Left renal cortex interstitium (tissue), 4 donors: ENCODE measurements around the gene FBXL13. TPM values are rescaled to one million over a fixed set of nuclear protein-coding genes. Genes with fewer than 3 reads are reported as not detected.
"Not testable (repeated sequence)": the region's sequence is repeated elsewhere in the genome, so short reads cannot be mapped to it uniquely, and the experiment has no call there.

Source experiments
- DNase-seq, 4 donors: peaks; one replicate each; pipeline ENCODE4 v3.0.0-alpha.2; 2013; ENCODE audit warnings: low read depth in 4 of 4, low spot score in 2 of 4, missing footprints in 1 of 4
- polyA plus RNA-seq, 4 donors: library from polyadenylated mRNA; unstranded; fragments of 120-200 nt; gene quantifications; one replicate each; pipeline ENCODE4 v1.2.1, GENCODE V29; 2013; ENCODE audit not compliant: insufficient read length in 4 of 4

The FBXL13 gene
- polyA plus RNA-seq, 4 donors: 1.5 to 4.1 (median 3.3) TPM

DNA sequence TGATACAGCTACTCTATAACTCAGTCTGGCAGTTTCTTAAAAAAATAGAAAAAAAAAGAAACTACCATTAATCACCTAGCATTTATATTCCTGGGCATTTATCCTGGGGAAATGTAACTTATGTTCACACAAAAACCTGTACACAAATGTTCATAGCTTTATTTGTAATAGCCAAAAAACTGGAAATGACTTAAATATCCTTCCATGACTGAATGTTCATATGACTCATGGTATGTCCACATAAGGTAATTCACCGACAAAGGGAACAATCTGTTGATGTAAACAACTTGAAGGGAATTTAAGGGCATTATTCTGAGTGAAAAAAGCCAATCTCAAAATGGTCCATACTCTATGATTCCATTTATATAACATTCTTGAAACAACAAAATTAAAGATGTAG, 280.0 kb downstream of the FBXL13 start:
- not testable (repeated sequence) for DNase-seq

- DNase-seq: not testable (repeated sequence)
These were observed 282.8 kb downstream of the FBXL13 start for GRCh38 chr7:102791831-102792230.

DNA sequence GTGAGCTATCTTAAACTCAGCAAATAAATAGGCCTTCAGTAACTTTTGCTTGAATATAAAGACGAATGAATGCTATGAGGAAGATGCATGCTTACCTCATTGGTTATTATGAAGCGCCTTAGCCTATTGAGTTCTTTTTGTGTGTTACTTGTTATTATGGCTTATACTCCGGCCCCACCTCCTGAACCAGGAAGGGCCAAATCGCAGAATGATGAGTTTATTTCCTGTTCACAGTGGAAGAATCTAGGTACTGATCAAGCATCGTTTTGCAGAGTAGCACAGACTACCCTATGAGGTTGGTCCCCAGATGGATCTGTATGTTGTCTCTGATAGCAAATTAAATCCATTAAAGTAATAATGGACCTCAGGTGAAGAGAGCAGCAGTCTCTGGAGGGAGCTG, 283.2 kb downstream of the FBXL13 start:
- DNase-seq: not testable (repeated sequence)

DNA sequence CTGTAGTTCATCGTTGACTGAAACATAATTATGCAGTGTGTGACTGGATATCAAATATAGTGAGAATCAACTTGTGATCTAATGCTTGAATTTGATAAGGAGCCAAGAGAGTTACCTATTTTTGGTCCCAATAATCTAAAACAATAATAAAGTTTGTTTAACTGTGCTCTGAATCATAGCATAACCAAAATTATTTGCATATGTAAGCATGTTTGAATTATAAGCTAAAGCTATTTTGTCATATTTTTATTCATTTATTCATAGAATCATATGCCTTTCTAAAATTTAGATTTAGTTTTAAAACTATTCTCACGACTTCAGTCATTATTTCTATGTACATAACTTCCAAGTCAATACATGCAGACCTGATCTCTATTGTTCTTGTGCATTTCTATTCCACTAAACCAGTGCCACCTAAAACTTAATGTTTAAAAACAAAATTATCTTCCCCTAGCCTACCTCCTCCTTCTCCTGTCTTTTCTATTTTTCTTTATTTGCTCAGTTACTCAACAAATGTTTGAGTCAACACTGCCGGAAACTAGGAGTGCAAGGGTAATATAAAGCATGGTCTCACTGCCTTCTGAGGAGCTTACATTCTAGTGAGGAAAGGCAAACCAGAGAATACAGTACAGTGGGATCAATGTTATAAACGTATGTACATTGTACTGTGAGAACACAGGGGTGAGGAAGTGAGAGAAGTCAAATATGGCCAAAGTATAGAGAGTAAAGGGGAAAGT, 284.1 kb downstream of the FBXL13 start:
- not testable (repeated sequence) for DNase-seq

DNA sequence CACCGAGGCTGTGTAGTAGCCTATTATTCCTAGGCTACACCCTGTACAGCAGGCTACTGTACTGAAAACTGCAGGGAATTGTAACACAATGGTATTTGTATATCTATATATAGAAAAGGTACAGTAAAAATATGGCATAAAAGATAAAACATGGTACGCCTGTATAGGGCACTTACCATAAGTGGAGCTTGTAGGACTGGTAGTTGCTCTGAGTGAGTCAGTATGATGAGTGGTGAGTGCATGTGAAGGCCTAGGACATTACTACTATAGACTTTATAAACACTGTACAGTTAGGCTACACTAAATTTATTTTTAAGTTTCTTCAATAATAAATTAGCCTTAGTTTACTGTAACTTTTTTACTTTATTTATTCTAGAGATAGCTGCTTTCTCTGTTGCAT, 285.8 kb downstream of the FBXL13 start:
- not testable (repeated sequence) for DNase-seq

GRCh38 chr7:102780926-102781325, 293.7 kb downstream of the FBXL13 start:
- not testable (repeated sequence) for DNase-seq

- not testable (repeated sequence) for DNase-seq
These were observed 295.9 kb downstream of the FBXL13 start for GRCh38 chr7:102778663-102779062.

DNA sequence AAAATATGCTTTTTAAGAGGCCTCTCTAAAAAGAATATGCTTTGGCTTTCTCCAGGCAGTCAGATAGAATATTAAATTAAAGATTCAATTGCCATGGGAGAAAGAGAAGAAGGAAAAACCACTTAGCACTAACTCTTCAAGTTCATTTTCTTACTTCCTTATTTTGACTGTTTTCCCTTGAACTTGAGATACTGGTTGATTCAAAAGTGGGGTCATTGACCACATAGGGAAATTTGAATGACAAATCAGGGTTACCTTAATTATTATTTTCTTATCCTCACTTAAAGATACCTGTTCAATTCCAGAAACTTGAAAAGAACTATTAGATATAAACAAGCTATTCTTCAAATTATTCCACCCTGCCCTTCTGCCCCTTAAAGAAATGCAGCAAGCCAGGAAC, 298.4 kb downstream of the FBXL13 start:
- DNase-seq: not testable (repeated sequence)

- DNase-seq: not testable (repeated sequence)
These were observed 304.1 kb downstream of the FBXL13 start for GRCh38 chr7:102770467-102770866.

DNA sequence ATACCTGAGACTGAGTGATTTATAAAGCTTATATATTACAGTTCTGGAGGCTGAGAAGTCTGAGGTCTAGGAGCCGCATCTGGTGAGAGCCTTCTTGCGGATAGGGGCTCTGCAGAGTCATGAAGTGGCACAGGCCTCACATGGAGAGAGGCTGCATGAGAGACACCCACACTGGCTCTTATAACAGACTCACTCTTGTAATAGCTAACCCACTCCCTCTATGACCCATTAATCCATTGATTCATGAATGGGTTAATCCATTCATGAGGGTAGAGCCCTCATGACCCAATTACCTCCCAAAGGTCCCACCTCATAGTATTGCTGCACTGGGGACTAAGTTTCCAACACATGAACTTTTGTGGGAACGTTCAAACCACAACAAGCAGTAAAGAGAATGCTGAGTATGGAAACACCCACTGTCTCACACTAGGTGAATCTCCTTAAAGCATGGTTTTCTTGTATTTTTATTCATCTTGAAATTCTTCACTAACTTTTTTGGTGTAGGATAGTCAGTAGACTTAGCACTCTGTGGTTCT, 304.9 kb downstream of the FBXL13 start:
- not testable (repeated sequence) for DNase-seq

DNA sequence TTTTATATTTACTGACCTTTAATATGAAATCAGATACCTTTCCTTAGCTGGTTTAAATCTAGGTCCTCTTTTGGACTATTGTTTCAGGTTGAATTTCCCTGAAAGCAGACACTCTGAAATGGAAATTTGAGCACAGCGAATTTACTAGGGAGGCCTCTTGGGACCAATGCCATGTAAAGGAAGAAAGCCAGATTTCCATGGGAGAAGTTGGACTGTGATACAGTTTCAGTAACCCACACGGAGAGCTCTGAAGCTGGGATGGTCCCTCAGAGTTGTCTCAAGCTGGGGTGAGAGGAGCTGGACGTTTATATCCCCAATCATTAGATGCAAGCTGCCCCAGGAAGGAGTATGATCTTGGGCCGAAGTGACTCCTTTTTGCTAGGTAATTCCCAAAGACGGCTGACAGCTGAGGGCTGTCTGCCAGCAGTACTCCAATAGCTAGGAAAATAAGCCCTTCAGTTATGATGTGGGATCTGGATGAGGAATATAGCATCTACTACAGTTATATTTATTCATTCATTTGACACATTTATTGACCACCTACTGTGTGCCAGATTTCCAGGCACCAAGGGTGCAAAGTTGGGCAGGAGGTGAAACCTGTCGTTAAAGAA, 311.2 kb downstream of the FBXL13 start:
- DNase-seq: not testable (repeated sequence)

Other genes starting within 250 kb of the FBXL13 start
- 100 to 1,000 TPM in 2 of 4 donors, 10 to 100 TPM in 2; 60.8 to 104 (median 83.3) TPM for gene LRRC17, start 161.8 kb downstream of the FBXL13 start, polyA plus RNA-seq
- gene ARMC10, start 344 bp upstream of the FBXL13 start, polyA plus RNA-seq: 10 to 100 TPM; 50.0 to 62.3 (median 59.4) TPM
- 10 to 100 TPM; 27.0 to 50.5 (median 38.9) TPM for gene NAPEPLD, start 74.3 kb upstream of the FBXL13 start, polyA plus RNA-seq
- 100 to 1,000 TPM in 2 of 4 donors, 10 to 100 TPM in 2; 83.8 to 118 (median 102) TPM for gene PMPCB, start 222.6 kb upstream of the FBXL13 start, polyA plus RNA-seq